ENCODE data around the gene NUP93. TPM values are rescaled to one million over a fixed set of nuclear protein-coding genes. Genes with fewer than 3 reads are reported as not detected.

Gene NUP93
- total and polyA plus RNA-seq, 7 donors, result 13.8 to 35.8 (median 21.4) TPM

DNA sequence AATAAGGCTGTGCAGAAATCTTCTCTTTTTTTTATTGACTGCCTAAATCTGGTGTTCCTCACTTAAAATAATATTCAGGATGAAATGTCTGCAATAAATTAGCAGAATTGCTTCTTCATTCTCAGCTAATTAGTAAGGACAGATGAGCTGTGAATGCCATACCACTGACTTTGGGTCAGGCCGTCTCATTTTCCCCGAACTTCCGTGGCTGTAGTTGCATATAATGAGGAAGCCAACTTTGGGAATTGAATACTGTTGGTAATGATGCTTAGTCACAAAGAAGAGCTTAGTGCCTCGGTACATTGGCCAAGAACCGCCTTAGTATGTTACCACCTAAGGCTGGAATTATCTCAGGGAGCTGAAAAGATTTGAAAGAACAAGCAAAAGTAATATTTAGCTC lies 47.6 kb downstream of the NUP93 start:
- WGBS, 2 donors, result 94 to 95% methylated on average over 5 of the region's 5 CpGs
- Histone ChIP-seq H3K4me3 (no peak overlapping the region), H3K4me1 (peaks cover 0 to 21% (median 14%) of the 10 kb centered on the region in 4 donors), H3K27me3 (no peaks in the 10 kb centered on the region), H3K27ac (peak overlapping the region in 1 of 4 donors; percentile 6), H3K9me3 (no peaks in the 10 kb centered on the region), H3K36me3 (no peaks in the 10 kb centered on the region)
- TF ChIP-seq POLR2A (IDR thresholded peaks at IDR 0.05), result no peak
- no peak for TF ChIP-seq EP300 (IDR thresholded peaks at IDR 0.05)
- TF ChIP-seq, protein P1, sequence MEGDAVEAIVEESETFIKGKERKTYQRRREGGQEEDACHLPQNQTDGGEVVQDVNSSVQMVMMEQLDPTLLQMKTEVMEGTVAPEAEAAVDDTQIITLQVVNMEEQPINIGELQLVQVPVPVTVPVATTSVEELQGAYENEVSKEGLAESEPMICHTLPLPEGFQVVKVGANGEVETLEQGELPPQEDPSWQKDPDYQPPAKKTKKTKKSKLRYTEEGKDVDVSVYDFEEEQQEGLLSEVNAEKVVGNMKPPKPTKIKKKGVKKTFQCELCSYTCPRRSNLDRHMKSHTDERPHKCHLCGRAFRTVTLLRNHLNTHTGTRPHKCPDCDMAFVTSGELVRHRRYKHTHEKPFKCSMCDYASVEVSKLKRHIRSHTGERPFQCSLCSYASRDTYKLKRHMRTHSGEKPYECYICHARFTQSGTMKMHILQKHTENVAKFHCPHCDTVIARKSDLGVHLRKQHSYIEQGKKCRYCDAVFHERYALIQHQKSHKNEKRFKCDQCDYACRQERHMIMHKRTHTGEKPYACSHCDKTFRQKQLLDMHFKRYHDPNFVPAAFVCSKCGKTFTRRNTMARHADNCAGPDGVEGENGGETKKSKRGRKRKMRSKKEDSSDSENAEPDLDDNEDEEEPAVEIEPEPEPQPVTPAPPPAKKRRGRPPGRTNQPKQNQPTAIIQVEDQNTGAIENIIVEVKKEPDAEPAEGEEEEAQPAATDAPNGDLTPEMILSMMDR (IDR thresholded peaks at IDR 0.05), result no peak
- DNase-seq, result no peak
- intact Hi-C loops (cut with DNase I), result no loop called here

DNA sequence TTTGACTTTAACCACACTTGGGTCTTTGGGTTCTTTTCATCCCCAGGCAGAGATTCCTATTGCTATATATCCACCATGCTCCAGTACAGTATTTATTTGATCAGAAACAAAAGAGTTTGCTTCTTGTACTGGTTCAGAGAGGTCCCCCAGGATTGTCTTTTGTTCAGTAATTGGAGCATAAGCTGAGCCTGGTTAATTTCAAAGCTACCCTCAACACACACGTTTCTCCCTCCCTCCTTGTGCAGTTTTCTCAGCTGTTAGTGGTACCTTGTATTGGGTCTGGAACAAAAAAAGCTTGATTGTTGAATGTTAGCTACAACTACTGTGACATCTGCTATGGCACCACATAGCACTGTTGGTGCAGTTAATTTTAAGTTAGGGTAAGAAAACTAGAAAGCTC lies 50.0 kb downstream of the NUP93 start:
- Histone ChIP-seq H3K4me3 (no peak overlapping the region), H3K4me1 (peaks cover 0 to 26% (median 14%) of the 10 kb centered on the region in 4 donors), H3K36me3 (no peaks in the 10 kb centered on the region), H3K27me3 (no peaks in the 10 kb centered on the region), H3K9me3 (no peaks in the 10 kb centered on the region), H3K27ac (no peak overlapping the region)
- TF ChIP-seq EP300 (IDR thresholded peaks at IDR 0.05) (no peak), POLR2A (IDR thresholded peaks at IDR 0.05) (no peak), POLR2AphosphoS5 (IDR thresholded peaks at IDR 0.05) (no peak)
- TF ChIP-seq, protein P1 (IDR thresholded peaks at IDR 0.05), result no peak
- no peak for DNase-seq
- intact Hi-C loops (cut with DNase I), result no loop called here
- 49 to 57% methylated on average over 1 of the region's 1 CpG for WGBS, 2 donors

DNA sequence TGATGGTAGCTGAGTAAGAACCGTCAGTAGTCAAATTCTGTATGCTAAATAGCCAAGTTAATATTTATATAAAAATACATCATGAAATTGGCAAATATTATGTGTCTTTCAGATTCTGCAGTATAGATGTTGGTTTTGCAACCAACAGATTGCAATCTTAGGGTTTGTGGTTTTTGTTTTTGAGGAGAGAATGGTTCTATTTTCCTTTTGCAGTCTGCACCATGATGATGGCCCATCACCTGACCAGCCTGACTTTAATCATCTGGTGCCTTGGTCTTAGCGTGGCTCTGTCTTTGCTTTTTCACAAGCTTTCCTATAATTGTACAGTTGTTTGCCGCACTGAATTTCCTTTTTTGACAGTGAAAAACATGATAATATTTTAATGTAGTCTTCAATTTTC lies 50.7 kb downstream of the NUP93 start:
- intact Hi-C loops (cut with DNase I), result no loop called here
- Histone ChIP-seq H3K9me3 (no peaks in the 10 kb centered on the region), H3K4me1 (peaks cover 0 to 26% (median 14%) of the 10 kb centered on the region in 4 donors), H3K4me3 (no peak overlapping the region), H3K36me3 (no peaks in the 10 kb centered on the region), H3K27ac (no peak overlapping the region), H3K27me3 (no peaks in the 10 kb centered on the region)
- no peak for DNase-seq
- 85 to 95% methylated on average over 3 of the region's 3 CpGs for WGBS, 2 donors
- no peak for TF ChIP-seq POLR2AphosphoS5 (IDR thresholded peaks at IDR 0.05)
- no peak for TF ChIP-seq POLR2A (IDR thresholded peaks at IDR 0.05)
- no peak for TF ChIP-seq EP300 (IDR thresholded peaks at IDR 0.05)
- TF ChIP-seq, protein P1 (IDR thresholded peaks at IDR 0.05), result no peak

DNA sequence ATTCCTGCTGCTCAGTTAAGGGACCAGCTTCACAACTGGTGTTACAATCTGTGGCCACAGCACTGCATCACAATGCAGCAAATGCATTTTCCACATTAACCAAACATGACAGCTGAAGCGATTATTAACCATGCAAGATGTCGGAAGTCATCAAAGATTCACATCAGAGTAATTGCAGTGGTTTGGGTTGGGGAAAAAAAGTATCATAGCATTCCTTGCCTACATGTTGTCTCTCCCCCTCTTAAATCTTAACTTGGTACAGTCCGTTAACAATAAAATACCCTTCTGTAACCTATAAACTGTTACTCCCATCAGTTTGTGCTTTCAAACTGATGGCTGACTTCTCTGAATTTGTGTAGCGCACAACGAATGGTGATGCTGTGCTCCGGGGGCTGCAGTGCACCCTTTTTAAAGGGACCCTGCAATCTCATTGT lies 51.6 kb downstream of the NUP93 start:
- no peak for DNase-seq
- Histone ChIP-seq H3K4me3 (no peak overlapping the region), H3K27ac (no peak overlapping the region), H3K9me3 (no peaks in the 10 kb centered on the region), H3K4me1 (peaks cover 0 to 17% (median 9%) of the 10 kb centered on the region in 4 donors), H3K36me3 (no peaks in the 10 kb centered on the region), H3K27me3 (no peaks in the 10 kb centered on the region)
- WGBS, 2 donors, result 84 to 90% methylated on average over 6 of the region's 6 CpGs
- intact Hi-C loops (cut with DNase I), result no loop called here
- TF ChIP-seq POLR2A (IDR thresholded peaks at IDR 0.05) (no peak), POLR2AphosphoS5 (IDR thresholded peaks at IDR 0.05) (no peak)
- TF ChIP-seq, protein P1 (IDR thresholded peaks at IDR 0.05), result no peak

DNA sequence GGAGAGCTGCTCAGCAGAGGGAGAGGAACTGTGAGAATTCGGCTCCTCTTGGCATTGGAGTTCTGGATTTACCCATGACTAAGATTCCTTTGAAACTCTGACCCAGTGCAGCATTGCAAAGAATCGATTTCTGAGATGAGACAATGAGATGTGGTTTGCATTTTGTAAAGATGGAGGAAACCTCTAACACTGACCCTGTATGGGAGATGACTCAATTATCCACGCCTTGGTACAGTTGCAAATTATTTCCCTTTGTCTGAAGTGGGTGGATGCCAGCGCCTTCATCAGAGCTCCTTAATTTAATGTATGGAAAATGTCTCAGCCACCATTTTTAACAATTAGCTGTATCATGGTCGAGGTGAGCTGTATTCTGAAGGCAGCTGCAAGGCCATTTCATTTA lies 53.4 kb downstream of the NUP93 start:
- no peaks in the 10 kb centered on the region for H3K27me3 ChIP-seq
- H3K4me1 ChIP-seq, result peaks cover 0 to 7% (median 0%) of the 10 kb centered on the region in 4 donors
- H3K36me3 ChIP-seq, result no peaks in the 10 kb centered on the region
- DNase-seq, result no peak
- H3K27ac ChIP-seq, result no peak overlapping the region
- TF ChIP-seq, protein P1 (IDR thresholded peaks at IDR 0.05), result no peak
- TF ChIP-seq EP300 (IDR thresholded peaks at IDR 0.05), result no peak
- no peak for TF ChIP-seq POLR2A (IDR thresholded peaks at IDR 0.05)
- TF ChIP-seq POLR2AphosphoS5 (IDR thresholded peaks at IDR 0.05), result no peak
- no peak overlapping the region for H3K4me3 ChIP-seq
- WGBS, 2 donors, result 86 to 88% methylated on average over 5 of the region's 5 CpGs
- no peaks in the 10 kb centered on the region for H3K9me3 ChIP-seq
- intact Hi-C loops (cut with DNase I), result no loop called here
